GM12878 (cell line): ENCODE data around the gene PIK3R5. TPM values are rescaled to one million over a fixed set of nuclear protein-coding genes. Genes with fewer than 3 reads are reported as not detected.
A peak's percentile ranks its signal among the peaks of the same experiment; 100 is the strongest.

Source experiments
- CEBPB ChIP-seq, 2 experiments: fragments of 150-350 bp in 1 of 2; IDR thresholded peaks; 2 replicates each; pipeline ENCODE4 v1.6.1; 2012 to 2014; ENCODE audit warnings: low read depth in 2 of 2, low read length in 2 of 2, borderline replicate concordance in 1 of 2, inconsistent platforms in 1 of 2
- CHD1 ChIP-seq: IDR thresholded peaks from 2 replicates; pipeline ENCODE4 v1.6.1; 2012; ENCODE audit warnings: low read depth, low read length, improper control_type of control experiment
- FOXK2 ChIP-seq: fragments of 450-650 bp; IDR thresholded peaks from 2 replicates; pipeline ENCODE4 v1.6.1; 2017; ENCODE audit warnings: mild to moderate bottlenecking, moderate library complexity
- IKZF2 ChIP-seq, 2 experiments: fragments of 450-650 bp; IDR thresholded peaks; 2 replicates each; pipeline ENCODE4 v1.6.1; 2017; ENCODE audit warnings: mild to moderate bottlenecking in 2 of 2, moderate library complexity in 2 of 2
- KLF5 ChIP-seq: fragments of 450-650 bp; IDR thresholded peaks from 2 replicates; pipeline ENCODE4 v1.6.1; 2014; ENCODE audit warnings: mild to moderate bottlenecking; ENCODE audit not compliant: partially characterized antibody
- MEF2A ChIP-seq: IDR thresholded peaks from 2 replicates; pipeline ENCODE4 v1.6.1; 2011; ENCODE audit warnings: low read depth, mild to moderate bottlenecking, low read length, moderate library complexity; ENCODE audit not compliant: insufficient read depth
- NFIC ChIP-seq: IDR thresholded peaks from 2 replicates; pipeline ENCODE4 v1.6.1; 2012; ENCODE audit warnings: low read depth, mild to moderate bottlenecking, inconsistent platforms, low read length, moderate library complexity
- NR2C2 ChIP-seq: IDR thresholded peaks from 2 replicates; pipeline ENCODE4 v1.6.1; 2011; ENCODE audit warnings: borderline replicate concordance, low read depth; ENCODE audit not compliant: control insufficient read depth, insufficient read length
- PML ChIP-seq: IDR thresholded peaks from 2 replicates; pipeline ENCODE4 v1.6.1; 2012; ENCODE audit warnings: low read length, inconsistent platforms
- RCOR1 ChIP-seq: conservative IDR thresholded peaks from 2 replicates; pipeline ENCODE4 v1.6.1; 2012; ENCODE audit warnings: low read depth, low read length, improper control_type of control experiment
- SREBF2 ChIP-seq: IDR thresholded peaks from 2 replicates; pipeline ENCODE4 v1.6.1; 2012; ENCODE audit warnings: mild to moderate bottlenecking, low read length
- SUPT20H ChIP-seq: IDR thresholded peaks from 2 replicates; pipeline ENCODE4 v1.6.1; 2011; ENCODE audit warnings: low read depth, mild to moderate bottlenecking, low read length, moderate library complexity, borderline replicate concordance; ENCODE audit not compliant: control insufficient read depth
- TCF3 ChIP-seq: IDR thresholded peaks from 2 replicates; pipeline ENCODE4 v1.6.1; 2012; ENCODE audit warnings: low read depth, mild to moderate bottlenecking, low read length, borderline replicate concordance; ENCODE audit not compliant: insufficient read depth
- ZNF384 ChIP-seq: IDR thresholded peaks from 2 replicates; pipeline ENCODE4 v1.6.1; 2012; ENCODE audit warnings: low read depth, mild to moderate bottlenecking, low read length, improper control_type of control experiment, borderline replicate concordance
- polyA plus RNA-seq, 11 experiments: library from polyadenylated mRNA; depleted of rRNA in 4 of 11; unstranded in 6 of 11; stranded (reverse) in 5 of 11; fragments of >200 nt; fragmentation: Nextera tagmentation in 4 of 11; fragmentation: Illumina TruSeq in 1 of 11; extraction: Ambion mirVana in 4 of 11; extraction: Trizol in 1 of 11; gene quantifications; 1 replicate in 1 of 11; 2 replicates in 10 of 11; pipeline versions ENCODE4 v1.2.1 to v1.2.3, GENCODE V29; 2011 to 2016; ENCODE audit warnings: inconsistent platforms in 2 of 11, missing spikeins in 2 of 11, low read depth in 1 of 11
- total RNA-seq, 4 experiments: library from RNA; depleted of rRNA in 3 of 4; stranded (reverse); fragments of >200 nt in 3 of 4; fragmentation: Illumina TruSeq in 1 of 4; extraction: Trizol in 1 of 4; gene quantifications; 2 replicates each; pipeline versions ENCODE4 v1.2.1 to v1.2.3, GENCODE V29; 2013 to 2021
- TF ChIP-seq, protein P1 (sequence below): fragments of 150-350 bp; IDR thresholded peaks from 2 replicates; pipeline ENCODE4 v1.6.1; 2016; ENCODE audit warnings: low read depth, low read length
- TF ChIP-seq, protein P2 (sequence below): fragments of 450-650 bp; IDR thresholded peaks from 2 replicates; pipeline ENCODE4 v1.6.1; 2014; ENCODE audit warnings: mild to moderate bottlenecking
- TF ChIP-seq, protein P3 (sequence below): IDR thresholded peaks from 2 replicates; pipeline ENCODE4 v1.6.1; 2011; ENCODE audit warnings: borderline replicate concordance, low read depth, mild to moderate bottlenecking, moderate library complexity, mixed read lengths, low read length; ENCODE audit not compliant: insufficient read depth; ENCODE audit errors: extremely low read length
- TF ChIP-seq, protein P4 (sequence below): fragments of 450-650 bp; IDR thresholded peaks from 2 replicates; pipeline ENCODE4 v1.6.1; 2016; ENCODE audit warnings: mild to moderate bottlenecking
- TF ChIP-seq, protein P5 (sequence below): fragments of 450-650 bp; IDR thresholded peaks from 2 replicates; pipeline ENCODE4 v1.6.1; 2018; ENCODE audit warnings: mild to moderate bottlenecking, low read depth, moderate library complexity; ENCODE audit not compliant: partially characterized antibody

Gene PIK3R5
- total and polyA plus RNA-seq, 10 of the 15 experiments (the other 5 are each of a cell fraction or from before 2014, with no cell fraction given): 9.5 to 50.8 (median 35.5) TPM

DNA sequence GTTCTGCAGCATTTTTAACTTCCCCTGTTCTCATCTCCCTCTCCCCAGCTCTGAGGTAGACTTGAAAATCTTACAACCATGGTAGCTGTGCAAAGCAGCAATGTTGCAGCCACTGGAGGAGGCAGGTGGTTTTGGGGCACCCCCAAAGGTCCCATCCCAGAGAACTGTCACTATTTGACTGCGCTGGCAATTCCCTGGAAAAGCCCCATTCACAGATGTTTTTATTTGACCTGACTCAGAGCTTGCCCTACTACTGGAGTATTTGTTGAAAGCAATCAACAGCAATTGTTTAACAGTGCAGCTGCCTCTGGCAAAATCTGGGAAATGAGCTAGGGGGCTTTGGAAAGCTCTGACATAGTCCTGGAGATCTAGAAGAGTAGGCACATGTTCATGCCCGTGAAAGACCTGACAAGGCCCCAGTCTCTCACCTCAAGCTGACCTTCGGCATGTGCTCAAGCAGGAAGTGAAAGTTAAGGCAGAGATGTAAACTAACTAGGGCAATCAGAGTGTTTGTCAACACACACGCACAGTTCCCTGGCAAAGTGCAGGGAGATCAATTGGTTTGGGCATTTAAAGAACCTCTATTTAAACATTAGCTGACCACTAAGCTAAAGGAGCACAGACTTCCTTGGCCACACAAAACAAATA lies 19.7 kb upstream of the PIK3R5 start (continued):
- 0 out of 2 replicates have a peak, but pooled peaks have one; percentile 56 for TF ChIP-seq PML
- TF ChIP-seq SUPT20H: no peak
- TF ChIP-seq, protein P1, sequence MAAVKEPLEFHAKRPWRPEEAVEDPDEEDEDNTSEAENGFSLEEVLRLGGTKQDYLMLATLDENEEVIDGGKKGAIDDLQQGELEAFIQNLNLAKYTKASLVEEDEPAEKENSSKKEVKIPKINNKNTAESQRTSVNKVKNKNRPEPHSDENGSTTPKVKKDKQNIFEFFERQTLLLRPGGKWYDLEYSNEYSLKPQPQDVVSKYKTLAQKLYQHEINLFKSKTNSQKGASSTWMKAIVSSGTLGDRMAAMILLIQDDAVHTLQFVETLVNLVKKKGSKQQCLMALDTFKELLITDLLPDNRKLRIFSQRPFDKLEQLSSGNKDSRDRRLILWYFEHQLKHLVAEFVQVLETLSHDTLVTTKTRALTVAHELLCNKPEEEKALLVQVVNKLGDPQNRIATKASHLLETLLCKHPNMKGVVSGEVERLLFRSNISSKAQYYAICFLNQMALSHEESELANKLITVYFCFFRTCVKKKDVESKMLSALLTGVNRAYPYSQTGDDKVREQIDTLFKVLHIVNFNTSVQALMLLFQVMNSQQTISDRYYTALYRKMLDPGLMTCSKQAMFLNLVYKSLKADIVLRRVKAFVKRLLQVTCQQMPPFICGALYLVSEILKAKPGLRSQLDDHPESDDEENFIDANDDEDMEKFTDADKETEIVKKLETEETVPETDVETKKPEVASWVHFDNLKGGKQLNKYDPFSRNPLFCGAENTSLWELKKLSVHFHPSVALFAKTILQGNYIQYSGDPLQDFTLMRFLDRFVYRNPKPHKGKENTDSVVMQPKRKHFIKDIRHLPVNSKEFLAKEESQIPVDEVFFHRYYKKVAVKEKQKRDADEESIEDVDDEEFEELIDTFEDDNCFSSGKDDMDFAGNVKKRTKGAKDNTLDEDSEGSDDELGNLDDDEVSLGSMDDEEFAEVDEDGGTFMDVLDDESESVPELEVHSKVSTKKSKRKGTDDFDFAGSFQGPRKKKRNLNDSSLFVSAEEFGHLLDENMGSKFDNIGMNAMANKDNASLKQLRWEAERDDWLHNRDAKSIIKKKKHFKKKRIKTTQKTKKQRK: no peak
- no peak for TF ChIP-seq CHD1
- peak; percentile 81 to 82; a peak in 3 of 4 replicates for TF ChIP-seq IKZF2 (IDR thresholded peaks at IDR 0.05)
- no peak for TF ChIP-seq MEF2A
- TF ChIP-seq, protein P2, sequence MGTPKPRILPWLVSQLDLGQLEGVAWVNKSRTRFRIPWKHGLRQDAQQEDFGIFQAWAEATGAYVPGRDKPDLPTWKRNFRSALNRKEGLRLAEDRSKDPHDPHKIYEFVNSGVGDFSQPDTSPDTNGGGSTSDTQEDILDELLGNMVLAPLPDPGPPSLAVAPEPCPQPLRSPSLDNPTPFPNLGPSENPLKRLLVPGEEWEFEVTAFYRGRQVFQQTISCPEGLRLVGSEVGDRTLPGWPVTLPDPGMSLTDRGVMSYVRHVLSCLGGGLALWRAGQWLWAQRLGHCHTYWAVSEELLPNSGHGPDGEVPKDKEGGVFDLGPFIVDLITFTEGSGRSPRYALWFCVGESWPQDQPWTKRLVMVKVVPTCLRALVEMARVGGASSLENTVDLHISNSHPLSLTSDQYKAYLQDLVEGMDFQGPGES: no peak
- TF ChIP-seq NR2C2: no peak
- TF ChIP-seq RCOR1: no peak
- TF ChIP-seq ZNF384: no peak
- no peak for TF ChIP-seq SREBF2
- peak; percentile 63; the same call in 1 of the 2 replicates for TF ChIP-seq TCF3
- TF ChIP-seq, protein P3, sequence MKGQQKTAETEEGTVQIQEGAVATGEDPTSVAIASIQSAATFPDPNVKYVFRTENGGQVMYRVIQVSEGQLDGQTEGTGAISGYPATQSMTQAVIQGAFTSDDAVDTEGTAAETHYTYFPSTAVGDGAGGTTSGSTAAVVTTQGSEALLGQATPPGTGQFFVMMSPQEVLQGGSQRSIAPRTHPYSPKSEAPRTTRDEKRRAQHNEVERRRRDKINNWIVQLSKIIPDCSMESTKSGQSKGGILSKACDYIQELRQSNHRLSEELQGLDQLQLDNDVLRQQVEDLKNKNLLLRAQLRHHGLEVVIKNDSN: peak; percentile 32
- TF ChIP-seq FOXK2: no peak
- TF ChIP-seq NFIC: peak; percentile 86
- TF ChIP-seq, protein P4, sequence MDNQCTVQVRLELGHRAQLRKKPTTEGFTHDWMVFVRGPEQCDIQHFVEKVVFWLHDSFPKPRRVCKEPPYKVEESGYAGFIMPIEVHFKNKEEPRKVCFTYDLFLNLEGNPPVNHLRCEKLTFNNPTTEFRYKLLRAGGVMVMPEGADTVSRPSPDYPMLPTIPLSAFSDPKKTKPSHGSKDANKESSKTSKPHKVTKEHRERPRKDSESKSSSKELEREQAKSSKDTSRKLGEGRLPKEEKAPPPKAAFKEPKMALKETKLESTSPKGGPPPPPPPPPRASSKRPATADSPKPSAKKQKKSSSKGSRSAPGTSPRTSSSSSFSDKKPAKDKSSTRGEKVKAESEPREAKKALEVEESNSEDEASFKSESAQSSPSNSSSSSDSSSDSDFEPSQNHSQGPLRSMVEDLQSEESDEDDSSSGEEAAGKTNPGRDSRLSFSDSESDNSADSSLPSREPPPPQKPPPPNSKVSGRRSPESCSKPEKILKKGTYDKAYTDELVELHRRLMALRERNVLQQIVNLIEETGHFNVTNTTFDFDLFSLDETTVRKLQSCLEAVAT: no peak
- TF ChIP-seq, protein P5, sequence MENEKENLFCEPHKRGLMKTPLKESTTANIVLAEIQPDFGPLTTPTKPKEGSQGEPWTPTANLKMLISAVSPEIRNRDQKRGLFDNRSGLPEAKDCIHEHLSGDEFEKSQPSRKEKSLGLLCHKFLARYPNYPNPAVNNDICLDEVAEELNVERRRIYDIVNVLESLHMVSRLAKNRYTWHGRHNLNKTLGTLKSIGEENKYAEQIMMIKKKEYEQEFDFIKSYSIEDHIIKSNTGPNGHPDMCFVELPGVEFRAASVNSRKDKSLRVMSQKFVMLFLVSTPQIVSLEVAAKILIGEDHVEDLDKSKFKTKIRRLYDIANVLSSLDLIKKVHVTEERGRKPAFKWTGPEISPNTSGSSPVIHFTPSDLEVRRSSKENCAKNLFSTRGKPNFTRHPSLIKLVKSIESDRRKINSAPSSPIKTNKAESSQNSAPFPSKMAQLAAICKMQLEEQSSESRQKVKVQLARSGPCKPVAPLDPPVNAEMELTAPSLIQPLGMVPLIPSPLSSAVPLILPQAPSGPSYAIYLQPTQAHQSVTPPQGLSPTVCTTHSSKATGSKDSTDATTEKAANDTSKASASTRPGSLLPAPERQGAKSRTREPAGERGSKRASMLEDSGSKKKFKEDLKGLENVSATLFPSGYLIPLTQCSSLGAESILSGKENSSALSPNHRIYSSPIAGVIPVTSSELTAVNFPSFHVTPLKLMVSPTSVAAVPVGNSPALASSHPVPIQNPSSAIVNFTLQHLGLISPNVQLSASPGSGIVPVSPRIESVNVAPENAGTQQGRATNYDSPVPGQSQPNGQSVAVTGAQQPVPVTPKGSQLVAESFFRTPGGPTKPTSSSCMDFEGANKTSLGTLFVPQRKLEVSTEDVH: no peak
- peak; percentile 79 for TF ChIP-seq KLF5
- no peak for TF ChIP-seq CEBPB (IDR thresholded peaks at IDR 0.05; ENCODE audit: borderline replicate concordance in 1 of 2, low read depth in 2 of 2, low read length in 2 of 2)
